HG03558 (cell line): ENCODE measurements around the gene VPS41.

ENCODE experiments used
- ATAC-seq: cut with Tn5 transposase; IDR thresholded peaks from one replicate; pipeline ENCODE4 v1.9.1; 2021; ENCODE audit warnings: moderate number of reproducible peaks; ENCODE audit not compliant: unreplicated experiment; ENCODE audit errors: extremely low read depth

VPS41 gene

DNA sequence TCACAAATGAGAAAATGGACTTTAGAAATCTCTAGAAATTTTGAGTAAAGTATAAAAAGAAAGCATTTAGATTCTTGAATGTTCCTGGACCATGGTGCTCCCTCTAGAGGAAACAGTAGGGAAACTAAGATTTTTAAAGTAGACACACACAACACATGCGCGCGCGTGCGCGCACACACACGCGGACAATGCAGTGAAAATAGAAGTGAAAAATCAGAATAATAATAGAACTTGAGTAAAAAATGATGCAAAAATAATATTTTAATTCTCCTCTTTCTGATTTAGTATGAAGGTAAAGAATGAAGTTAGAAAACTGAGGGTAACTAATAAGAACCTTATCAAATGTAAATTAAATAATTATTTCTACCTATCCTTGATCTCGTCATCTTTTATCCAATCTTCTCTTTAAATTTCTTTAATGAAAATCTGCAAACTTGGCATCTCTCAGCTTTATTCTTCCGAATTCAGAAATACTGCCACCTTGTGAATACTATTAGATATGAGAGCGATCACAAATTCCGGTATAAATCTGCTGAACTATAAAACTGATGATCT, 160.9 kb downstream of the VPS41 start:
- ATAC-seq: no peak

DNA sequence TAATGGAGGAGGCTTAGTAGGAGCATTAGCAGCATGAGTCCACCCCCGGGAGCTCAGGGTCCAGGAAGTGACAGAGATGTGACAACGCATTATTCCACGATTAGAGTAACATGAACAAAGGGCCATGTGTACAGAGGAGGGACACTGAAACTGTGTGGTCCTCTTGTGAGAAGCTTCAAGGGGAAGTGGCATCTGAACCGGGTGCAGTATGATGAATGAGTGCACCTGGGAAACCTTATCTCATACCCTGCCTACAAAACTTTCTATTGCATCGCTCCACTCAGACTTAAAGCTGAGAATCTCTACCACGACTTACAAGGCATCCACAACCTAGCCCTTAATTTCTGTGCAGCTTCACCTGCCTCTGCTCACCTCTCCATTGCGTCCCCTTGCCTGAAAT, 162.6 kb downstream of the VPS41 start:
- no peak for ATAC-seq

DNA sequence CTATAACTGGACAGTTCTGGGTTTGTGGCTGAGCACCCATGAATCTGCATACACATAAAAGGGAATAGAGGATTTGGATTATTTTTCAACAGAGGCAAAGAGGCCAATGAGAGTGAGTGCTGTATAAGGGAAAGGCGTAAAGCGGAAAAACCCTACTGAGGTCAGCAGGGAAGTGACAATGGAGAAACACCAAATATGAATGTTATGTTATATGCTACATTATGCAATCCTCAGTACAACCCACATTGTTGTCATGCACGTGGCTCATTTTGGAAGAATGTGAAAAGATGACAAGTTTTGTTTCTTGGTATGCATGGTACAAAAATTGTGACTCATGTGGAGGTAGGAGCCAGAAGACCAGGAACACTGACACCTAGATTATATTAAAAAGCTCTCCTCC, 164.2 kb downstream of the VPS41 start:
- ATAC-seq: no peak

DNA sequence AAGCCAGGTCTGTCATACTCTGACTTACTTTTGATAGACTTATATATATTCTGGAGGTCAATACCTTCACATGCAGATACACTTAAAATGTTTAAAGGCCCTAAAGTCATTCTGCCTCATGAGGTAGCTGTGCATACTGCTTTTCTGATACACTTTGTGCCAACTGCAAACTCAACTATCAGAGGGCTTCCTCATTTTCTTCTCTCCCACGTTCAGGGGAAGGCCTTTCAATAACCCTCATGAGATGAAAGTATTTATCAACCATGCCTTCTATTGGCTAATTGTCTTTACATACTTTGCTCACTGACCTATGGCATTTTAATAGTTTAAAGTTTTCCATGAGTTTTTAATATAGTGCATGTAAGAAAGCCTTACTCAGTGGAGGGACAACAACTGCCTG, 165.1 kb downstream of the VPS41 start:
- no peak for ATAC-seq

DNA sequence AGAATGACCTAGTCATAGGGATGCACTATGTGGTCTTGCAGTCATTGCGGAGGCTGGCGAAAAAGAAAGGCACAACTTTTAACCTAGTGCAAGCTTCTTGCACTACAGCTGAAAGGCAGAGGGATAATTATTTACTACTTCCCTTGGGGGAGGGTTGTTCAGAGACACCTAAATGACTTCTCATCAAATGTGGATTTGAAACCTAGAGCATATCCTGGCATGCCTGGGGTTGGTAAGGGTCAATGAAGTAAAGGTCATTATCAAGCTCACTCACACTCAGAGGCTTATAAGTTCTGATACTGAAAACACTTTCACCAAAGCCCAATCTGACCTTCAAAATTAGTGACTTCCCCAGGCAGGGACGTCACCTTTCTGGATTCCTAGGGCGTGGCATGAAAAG, 168.9 kb downstream of the VPS41 start:
- no peak for ATAC-seq

DNA sequence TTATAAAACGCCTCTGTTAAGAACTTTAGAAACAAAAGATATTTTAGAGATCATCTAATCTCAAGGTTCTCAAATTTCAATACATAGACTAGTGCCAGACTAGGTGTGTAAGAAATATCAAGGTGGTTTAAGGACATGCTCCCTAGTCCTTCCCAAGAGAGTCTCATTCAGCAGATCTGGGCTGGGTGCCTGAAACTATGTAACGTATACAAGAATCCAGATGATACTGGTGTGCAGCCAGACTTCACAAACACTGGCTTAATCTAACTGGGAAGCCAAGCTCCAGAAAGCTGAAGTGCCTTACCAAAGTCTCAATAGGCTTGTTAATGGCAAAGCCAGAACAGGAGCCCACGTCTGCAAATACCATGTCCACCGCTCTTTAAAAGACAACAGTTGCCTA, 172.9 kb downstream of the VPS41 start:
- no peak for ATAC-seq

DNA sequence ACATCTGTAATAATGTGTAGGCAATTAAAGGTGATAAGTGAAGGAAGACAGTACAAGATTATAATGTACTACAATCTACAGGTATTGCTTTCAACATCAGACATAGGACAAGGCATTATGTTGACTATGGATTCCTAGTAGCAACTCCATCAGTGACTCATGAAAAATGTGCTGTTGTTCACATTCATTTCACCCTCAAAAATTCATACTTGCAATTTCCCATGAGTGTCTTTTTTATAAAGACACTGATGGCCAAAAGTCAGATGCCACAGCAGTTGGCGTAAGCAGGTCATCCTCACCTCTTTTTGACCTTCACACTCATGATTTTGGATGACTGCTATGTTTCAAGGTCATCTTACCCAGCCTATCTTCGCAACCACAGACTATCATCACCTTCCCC, 177.8 kb downstream of the VPS41 start:
- no peak for ATAC-seq

DNA sequence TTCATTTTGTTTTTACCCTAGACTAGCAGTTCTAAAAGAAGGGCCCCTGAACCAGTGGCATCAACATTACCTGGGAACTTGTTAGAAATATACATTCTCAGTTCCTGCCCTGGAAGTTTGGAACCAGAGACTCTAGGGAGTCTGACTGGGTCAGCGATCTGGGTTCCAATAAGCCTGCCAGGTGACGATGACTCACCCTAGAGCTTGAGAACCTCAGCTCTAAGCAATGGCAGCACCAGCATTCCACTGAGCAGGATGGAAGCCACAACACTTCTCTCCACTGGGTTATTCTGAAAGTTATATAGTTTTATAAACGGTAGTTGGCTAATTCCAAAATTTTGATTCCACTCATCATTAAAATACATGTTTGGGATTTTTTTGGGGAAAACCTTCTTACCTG, 180.8 kb downstream of the VPS41 start:
- ATAC-seq: no peak

DNA sequence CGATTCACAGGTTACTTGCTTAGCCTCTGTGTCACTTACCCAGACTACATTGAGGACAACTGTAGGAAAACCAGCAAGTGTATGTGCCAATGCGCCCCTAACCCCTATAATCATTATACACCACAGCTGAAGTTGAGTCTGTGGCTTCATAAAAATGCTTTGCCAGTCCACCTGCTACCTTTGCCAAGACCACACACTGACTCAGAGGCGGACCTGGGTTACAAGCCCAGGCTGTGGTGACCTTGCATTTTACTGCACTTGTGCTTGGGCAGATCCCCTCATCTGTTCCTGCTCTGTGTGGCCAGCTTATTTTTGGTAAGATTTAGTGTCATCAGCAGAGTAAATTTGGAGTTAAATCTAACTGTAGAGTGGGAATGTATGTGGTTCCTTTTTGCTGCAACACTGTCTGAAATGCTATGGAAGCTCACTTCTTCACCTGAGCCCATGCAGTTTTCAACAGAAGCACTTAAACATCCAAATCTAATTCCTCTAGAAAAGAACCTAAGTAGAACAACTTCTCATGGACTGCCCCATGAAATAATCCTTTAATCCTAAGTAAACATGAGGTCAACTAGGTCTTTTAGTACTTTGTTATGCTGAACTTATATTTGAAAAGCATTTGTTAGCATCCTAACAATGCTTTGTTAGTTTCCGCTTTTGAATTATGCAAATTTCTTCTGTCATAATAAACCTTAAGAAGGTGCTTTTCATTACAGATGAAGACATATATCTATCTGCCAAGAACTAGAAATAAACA, 181.6 kb downstream of the VPS41 start:
- no peak for ATAC-seq

DNA sequence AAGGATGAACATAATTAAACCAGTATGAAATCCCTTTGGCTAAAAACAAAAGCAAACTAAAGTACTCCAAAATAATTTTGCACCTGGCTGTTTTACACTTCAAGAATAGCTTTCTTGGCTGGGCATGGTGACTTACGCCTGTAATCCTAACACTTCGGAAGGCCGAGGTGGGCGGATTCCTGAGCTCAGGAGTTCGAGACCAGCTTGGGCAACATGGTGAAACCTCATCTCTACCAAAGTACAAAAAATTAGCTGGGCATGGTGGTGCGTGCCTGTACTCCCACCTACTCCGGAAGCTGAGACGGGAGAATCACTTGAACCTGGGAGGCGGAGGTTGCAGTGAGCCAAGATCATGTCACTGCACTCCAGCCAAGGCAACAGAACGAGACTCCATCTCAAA, 185.7 kb downstream of the VPS41 start:
- no peak for ATAC-seq

DNA sequence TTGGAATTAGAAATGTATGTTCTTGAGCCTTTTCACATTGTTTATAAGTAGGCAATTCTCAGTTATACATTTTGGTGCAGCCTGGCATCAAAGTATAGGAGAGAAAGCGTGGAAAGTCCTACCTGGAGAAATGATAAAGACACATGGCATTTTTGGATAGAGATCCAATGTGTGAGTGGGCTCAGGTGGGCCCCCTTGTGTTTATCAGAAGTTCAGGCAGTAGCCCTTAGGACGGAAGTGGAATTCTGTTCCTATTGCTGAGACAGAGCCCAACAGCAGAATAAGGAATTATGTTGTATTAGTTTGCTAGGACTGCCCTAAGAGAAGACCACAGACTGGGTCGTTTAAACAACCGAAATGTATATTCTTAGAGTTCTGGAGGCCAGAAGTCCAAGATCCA, 192.6 kb downstream of the VPS41 start:
- no peak for ATAC-seq

DNA sequence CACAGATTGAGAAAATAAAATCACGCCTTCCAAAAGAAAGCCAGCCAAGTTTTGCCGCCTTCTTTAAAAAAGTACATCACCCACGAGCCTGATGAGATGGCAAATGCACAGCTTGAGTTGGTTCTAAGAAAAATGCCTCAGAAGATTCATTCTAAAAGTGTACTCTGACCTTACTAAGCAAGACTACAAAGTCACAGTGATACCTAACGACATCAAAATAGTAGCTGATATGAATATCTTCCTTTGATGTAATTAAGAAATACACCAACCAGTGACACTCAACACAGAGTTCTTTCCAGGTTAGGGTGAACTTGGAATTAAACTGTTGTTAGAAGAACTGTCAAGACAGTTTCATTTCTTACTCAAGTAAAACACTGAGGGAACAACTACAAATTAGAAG, 199.9 kb downstream of the VPS41 start:
- ATAC-seq: no peak

DNA sequence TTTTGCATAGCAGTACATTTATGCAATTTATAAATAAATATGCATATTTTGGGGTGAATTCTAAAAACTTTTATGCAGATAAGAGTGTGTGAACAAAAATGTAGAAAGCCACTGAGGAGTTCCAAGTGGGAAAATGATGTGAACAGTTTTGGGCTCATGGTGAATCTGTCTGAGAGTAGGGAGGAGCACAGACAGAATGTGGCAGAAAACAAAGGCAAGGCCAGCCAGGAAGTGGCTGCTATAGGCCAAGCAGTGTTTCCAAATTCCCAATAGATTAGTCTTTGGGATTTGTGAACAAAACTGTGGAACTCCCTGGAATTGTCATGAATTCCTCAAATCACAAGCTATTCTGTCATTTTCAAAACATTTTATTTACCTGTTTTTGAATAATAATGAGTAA, 204.2 kb downstream of the VPS41 start:
- no peak for ATAC-seq

DNA sequence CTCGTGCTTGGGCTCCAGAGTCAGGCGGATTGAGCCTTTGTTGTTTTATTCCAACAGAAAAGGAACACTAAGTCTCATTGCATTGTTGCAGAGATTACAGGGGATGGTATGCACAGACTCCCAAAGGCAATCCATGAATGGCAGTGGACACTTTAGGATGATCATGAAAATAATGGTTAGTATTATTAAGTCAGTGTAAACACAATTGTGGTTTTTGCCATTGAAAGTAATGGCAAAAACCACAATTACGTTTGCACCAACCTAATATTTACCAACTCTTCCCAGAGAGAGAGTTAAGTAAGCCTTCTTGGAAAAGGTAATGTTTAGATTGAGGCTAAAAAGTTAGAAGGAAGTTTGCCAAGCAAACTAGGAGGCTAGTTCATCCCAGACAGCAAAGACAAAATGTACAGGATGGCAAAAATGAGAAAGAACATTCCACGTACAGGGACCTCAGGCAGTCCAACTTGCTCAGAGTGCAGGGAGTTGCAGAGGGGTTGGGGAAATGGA, 204.9 kb downstream of the VPS41 start:
- ATAC-seq: no peak

DNA sequence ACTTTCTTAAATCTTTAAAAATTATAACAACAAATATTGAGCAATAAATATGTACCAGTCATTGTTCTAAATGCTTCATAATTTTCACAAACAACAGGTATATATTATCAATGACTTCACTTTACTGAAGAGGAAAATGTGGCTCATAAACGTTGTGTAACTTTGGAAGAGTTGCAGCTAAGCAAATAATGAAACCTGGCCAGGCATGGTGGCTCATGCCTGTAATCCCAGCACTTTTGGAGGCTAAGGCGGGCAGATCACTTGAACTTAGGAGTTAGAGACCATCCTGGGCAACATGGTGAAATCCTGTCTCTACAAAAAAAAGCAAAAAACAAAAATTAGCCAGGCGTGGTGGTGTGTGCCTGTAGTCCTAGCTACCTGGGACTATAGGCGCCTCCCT, 205.9 kb downstream of the VPS41 start:
- ATAC-seq: no peak

DNA sequence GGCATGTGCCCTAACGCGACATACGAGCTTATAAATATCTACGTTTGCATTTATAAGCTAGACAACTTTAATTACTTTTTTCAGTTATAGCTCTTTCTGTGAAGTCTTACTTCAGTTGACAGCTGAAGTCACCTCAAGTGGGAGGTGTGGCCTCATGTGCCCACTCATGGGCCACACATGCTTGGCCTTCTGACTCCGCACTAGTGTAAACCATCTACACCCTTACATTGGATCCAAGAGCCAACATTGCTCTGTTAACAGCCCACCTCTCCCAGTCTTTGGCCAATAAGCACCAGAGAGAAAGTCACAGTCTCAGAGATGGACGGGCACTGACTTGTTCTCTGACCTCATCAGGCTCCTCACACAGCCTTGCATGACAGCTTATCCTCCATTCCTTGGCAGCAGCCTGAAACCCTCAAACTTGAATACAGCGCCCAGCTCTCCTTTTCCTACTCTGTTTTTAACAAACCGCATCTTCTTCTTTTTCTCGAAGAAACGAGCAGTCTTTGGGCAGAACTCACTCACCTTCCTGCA, 206.9 kb downstream of the VPS41 start:
- ATAC-seq: no peak

DNA sequence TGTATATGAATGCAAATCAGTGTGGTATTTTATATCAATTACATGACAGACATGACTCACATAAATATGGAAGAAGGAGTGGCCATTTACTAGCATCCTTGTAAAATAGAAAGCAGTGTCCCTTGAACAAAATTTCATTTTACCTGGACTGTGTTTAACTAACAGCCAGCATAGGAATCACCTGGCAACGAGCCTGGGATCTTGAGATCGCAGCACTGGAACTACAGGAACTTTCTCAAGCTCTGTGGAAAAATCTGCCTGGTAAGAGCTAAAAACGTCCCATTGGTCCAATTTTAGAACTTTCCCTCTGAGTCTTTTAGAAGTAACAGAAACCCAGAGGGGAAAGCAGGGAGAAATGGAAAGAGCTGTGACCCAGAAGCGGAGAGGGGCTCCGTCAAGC, 208.9 kb downstream of the VPS41 start:
- ATAC-seq: no peak

DNA sequence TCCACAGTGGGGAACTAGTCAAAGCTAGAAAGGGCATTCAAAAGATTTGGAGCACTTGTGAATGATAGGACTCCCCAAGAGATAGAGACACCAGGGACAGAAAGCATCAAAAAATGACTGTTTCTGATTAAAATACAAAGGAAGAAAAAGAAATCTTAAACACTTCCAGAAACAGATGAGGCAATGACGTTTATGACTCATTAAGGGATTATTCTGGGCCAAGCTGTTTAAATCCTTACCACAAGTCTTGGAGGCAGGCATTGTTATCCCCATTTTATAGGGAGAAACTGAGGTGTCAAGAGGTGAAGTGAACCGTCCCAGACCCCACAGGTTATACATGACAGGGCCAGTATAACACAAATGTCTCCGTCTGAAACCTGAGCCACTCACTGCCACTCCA, 209.5 kb downstream of the VPS41 start:
- ATAC-seq: no peak

DNA sequence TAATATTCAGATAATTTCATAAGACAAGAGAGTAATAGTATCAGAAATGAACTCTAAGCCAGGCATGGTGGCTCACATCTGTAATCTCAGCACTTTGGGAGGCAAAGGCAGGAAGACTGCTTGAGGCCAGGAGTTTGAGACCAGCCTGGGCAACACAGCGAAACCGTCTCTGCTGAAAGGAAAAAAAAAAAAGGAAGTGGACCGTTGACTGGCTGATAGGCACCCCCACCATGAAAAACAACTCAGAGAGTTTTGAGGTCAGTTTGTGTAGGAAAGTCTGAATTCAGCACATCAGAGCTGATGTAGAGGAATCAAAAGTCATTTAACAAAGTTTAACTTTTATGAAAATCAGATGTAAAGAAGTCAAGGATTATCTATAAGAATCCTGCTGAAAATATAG, 214.7 kb downstream of the VPS41 start:
- ATAC-seq: no peak

DNA sequence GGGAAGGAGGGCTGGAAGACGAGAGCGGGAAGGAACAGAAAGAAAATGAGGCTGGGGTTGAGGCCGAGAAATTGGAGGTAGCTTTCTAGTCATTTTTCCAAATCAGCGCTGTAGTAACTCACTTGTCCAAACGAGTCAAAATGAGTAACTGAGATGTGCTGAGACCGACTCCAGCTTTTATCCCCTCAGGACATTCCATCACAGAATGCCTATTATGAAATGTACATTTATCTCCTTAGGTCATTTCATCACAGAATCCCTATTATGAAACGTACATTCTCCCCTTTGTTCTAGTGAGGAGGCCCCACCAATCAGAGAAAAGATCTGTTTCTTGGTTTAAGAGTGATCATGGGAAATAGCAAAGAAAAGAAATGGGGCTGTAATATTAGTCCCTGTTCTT, 222.1 kb downstream of the VPS41 start:
- ATAC-seq: no peak

DNA sequence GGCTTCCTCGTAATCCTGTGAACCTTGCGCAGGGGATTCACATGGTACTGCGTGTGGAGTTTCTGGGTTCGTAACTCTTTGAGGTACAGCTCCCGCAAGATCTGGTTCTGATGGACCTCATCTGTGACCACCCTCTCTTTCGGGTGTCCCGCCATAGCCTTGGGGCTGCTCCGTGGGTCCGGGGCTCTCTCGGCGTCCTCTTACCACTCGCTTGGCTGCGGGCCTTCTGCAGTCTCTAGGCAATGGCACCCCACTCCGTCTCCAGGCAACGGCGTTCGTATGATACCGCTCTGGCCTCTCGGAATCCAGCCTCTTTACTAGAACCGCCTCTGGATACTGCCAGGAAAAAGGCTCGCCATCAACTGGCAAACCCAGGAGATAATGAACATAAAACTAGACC, 223.1 kb downstream of the VPS41 start:
- no peak for ATAC-seq

DNA sequence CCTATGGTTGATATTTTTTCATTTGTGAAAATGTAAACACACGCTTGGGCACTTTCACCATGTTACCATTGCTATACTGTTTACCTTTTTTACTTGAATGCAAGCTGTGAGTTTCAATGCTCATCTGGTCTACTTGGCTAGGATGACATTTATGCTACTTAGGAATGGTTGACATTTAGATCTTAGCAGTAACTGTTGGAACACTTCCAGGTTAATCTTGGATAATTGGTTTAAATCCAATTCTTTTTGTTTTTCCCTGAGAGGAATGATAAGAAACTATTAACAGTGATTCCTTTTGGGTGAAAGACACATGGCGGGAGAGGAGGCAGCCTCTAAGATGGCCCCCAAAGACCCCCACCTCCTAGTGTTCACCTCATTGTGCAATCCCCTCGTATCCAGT, 226.4 kb downstream of the VPS41 start:
- ATAC-seq: no peak
